ENCODE results near the gene CACNG6. TPM values are rescaled to one million over a fixed set of nuclear protein-coding genes. Genes with fewer than 3 reads are reported as not detected.

The CACNG6 gene
- total RNA-seq, 1 donor from 2014 or later: not detected

GRCh38 chr19:53978975-53979801, 12.2 kb upstream of the CACNG6 start:
- intact Hi-C loops (cut with micrococcal nuclease): no loop called here
- peaks cover 7% of the 10 kb centered on the region for H3K4me1 Mint-ChIP-seq (ENCODE audit: low read depth)
- peaks cover 6% of the 10 kb centered on the region for H3K36me3 Mint-ChIP-seq (ENCODE audit: low read depth)
- peak overlapping the region; percentile 31 for H3K4me3 Mint-ChIP-seq
- H3K27me3 Mint-ChIP-seq (ENCODE audit: insufficient read depth): peaks cover 38% of the 10 kb centered on the region
- H3K27ac Mint-ChIP-seq: peak overlapping the region; percentile 3
- H3K9me3 Mint-ChIP-seq: peaks cover 8% of the 10 kb centered on the region
- no peak for DNase-seq (ENCODE audit: low spot score)

- Mint-ChIP-seq H3K36me3 (ENCODE audit: low read depth) (peaks cover 6% of the 10 kb centered on the region), H3K9me3 (peaks cover 8% of the 10 kb centered on the region), H3K4me1 (ENCODE audit: low read depth) (peaks cover 7% of the 10 kb centered on the region)
Measured at GRCh38 chr19:53980539-53981375, 10.7 kb upstream of the CACNG6 start.

GRCh38 chr19:53981376-53981951, 10.0 kb upstream of the CACNG6 start:
- Mint-ChIP-seq H3K27ac (no peak overlapping the region), H3K9me3 (peaks cover 8% of the 10 kb centered on the region), H3K36me3 (ENCODE audit: low read depth) (peaks cover 6% of the 10 kb centered on the region), H3K4me3 (no peak overlapping the region), H3K27me3 (ENCODE audit: insufficient read depth) (peaks cover 35% of the 10 kb centered on the region), H3K4me1 (ENCODE audit: low read depth) (peaks cover 7% of the 10 kb centered on the region)
- DNase-seq (ENCODE audit: low spot score): no peak
- intact Hi-C loops (cut with micrococcal nuclease): no loop called here

More at GRCh38 chr19:53980539-53981375, 10.7 kb upstream of the CACNG6 start:
- H3K4me3 Mint-ChIP-seq: no peak overlapping the region
- DNase-seq (ENCODE audit: low spot score): no peak
- no peak overlapping the region for H3K27ac Mint-ChIP-seq
- intact Hi-C loops (cut with micrococcal nuclease): no loop called here
- peaks cover 38% of the 10 kb centered on the region for H3K27me3 Mint-ChIP-seq (ENCODE audit: insufficient read depth)

DNA sequence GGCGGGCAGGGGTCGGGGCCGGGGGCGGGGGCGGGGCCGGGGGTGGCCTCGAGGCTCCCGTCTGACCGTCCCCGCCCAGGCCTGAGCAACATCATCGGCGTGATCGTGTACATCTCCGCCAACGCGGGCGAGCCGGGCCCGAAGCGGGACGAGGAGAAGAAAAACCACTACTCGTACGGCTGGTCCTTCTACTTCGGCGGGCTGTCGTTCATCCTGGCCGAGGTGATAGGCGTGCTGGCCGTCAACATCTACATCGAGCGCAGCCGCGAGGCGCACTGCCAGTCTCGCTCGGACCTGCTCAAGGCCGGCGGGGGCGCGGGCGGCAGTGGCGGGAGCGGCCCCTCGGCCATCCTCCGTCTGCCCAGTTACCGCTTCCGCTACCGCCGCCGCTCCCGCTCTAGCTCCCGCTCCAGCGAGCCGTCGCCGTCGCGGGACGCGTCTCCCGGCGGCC, 9.4 kb upstream of the CACNG6 start:
- no peak for DNase-seq (ENCODE audit: low spot score)
- no peak overlapping the region for H3K4me3 Mint-ChIP-seq
- H3K4me1 Mint-ChIP-seq (ENCODE audit: low read depth): peaks cover 7% of the 10 kb centered on the region
- H3K36me3 Mint-ChIP-seq (ENCODE audit: low read depth): peaks cover 6% of the 10 kb centered on the region
- no peak overlapping the region for H3K27ac Mint-ChIP-seq
- intact Hi-C loops (cut with micrococcal nuclease): no loop called here
- H3K27me3 Mint-ChIP-seq (ENCODE audit: insufficient read depth): peaks cover 34% of the 10 kb centered on the region
- peaks cover 8% of the 10 kb centered on the region for H3K9me3 Mint-ChIP-seq

DNA sequence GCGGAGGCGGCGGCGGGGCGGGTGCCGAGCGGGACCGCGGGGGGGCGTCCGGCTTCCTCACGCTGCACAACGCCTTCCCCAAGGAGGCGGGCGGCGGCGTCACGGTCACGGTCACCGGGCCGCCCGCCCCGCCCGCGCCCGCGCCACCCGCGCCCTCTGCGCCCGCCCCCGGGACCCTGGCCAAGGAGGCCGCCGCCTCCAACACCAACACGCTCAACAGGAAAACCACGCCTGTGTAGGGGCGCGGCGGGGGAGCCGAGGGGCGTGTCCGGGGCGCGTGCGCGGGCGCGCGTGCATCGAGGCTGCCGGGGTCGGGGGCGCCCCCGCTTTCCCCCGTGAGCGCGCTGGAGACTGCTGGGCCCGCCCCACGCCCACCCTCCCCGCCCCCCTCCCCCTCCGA, 8.8 kb upstream of the CACNG6 start:
- Mint-ChIP-seq H3K4me3 (no peak overlapping the region), H3K4me1 (ENCODE audit: low read depth) (peaks cover 7% of the 10 kb centered on the region), H3K27ac (no peak overlapping the region), H3K9me3 (peaks cover 8% of the 10 kb centered on the region), H3K36me3 (ENCODE audit: low read depth) (peaks cover 6% of the 10 kb centered on the region), H3K27me3 (ENCODE audit: insufficient read depth) (peaks cover 32% of the 10 kb centered on the region)
- intact Hi-C loops (cut with micrococcal nuclease): no loop called here
- no peak for DNase-seq (ENCODE audit: low spot score)

DNA sequence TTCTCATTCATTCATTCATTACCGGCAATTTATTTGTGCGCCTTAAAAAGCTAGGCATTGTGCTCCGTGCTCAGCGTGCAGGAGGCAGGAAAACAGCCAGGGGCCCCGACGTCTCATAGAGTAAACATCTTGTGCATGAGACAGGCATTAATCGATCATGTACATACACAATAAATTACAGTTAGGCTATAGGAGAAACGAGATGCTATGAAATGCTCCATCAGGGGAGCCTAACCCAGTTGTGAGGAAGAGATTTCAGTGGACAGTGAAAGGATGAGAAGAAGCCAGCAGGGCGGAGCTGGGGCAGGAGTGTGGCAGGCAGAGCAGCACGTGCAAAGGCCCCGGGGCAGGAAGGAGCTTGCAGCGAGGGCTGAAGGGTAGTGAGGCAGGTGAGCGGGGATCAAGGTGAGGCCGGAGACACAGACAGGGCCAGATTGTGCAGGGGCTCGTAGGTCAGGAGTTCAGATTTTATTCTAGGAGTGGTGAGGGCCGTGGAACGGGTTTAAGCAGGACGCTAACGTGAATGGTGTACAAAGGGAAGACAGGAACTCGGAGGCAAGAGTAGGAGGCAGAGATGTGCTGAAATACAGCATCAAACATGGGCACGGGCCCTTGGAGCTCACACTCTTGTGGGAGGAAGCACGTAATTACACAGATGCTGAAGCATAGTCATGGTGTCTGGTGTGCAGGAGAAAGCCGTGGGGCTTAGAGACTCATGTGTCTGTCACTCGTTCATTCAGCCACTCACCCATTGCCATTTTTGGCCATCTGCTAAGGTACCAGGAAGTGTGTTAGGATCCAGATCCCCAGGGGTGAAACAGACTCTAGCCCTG, 7.8 kb upstream of the CACNG6 start:
- peaks cover 6% of the 10 kb centered on the region for H3K36me3 Mint-ChIP-seq (ENCODE audit: low read depth)
- intact Hi-C loops (cut with micrococcal nuclease): no loop called here

GRCh38 chr19:53985863-53986262, 5.6 kb upstream of the CACNG6 start:
- no peaks in the 10 kb centered on the region for H3K4me1 Mint-ChIP-seq (ENCODE audit: low read depth)
- DNase-seq (ENCODE audit: low spot score): no peak
- no peaks in the 10 kb centered on the region for H3K36me3 Mint-ChIP-seq (ENCODE audit: low read depth)
- no peak overlapping the region for H3K27ac Mint-ChIP-seq
- H3K9me3 Mint-ChIP-seq: peaks cover 1% of the 10 kb centered on the region
- H3K4me3 Mint-ChIP-seq: no peak overlapping the region
- intact Hi-C loops (cut with micrococcal nuclease): no loop called here
- peaks cover 6% of the 10 kb centered on the region for H3K27me3 Mint-ChIP-seq (ENCODE audit: insufficient read depth)

More for the DNA sequence above, 7.8 kb upstream of the CACNG6 start:
- Mint-ChIP-seq H3K27ac (no peak overlapping the region), H3K9me3 (peaks cover 8% of the 10 kb centered on the region), H3K4me1 (ENCODE audit: low read depth) (peaks cover 7% of the 10 kb centered on the region), H3K27me3 (ENCODE audit: insufficient read depth) (peaks cover 26% of the 10 kb centered on the region), H3K4me3 (no peak overlapping the region)
- no peak for DNase-seq (ENCODE audit: low spot score)

GRCh38 chr19:53988981-53989380, 2.5 kb upstream of the CACNG6 start:
- Mint-ChIP-seq H3K4me1 (ENCODE audit: low read depth) (no peaks in the 10 kb centered on the region), H3K27me3 (ENCODE audit: insufficient read depth) (peaks cover 12% of the 10 kb centered on the region), H3K36me3 (ENCODE audit: low read depth) (no peaks in the 10 kb centered on the region), H3K9me3 (no peaks in the 10 kb centered on the region), H3K4me3 (no peak overlapping the region), H3K27ac (no peak overlapping the region)
- intact Hi-C loops (cut with micrococcal nuclease): no loop called here
- no peak for DNase-seq (ENCODE audit: low spot score)

DNA sequence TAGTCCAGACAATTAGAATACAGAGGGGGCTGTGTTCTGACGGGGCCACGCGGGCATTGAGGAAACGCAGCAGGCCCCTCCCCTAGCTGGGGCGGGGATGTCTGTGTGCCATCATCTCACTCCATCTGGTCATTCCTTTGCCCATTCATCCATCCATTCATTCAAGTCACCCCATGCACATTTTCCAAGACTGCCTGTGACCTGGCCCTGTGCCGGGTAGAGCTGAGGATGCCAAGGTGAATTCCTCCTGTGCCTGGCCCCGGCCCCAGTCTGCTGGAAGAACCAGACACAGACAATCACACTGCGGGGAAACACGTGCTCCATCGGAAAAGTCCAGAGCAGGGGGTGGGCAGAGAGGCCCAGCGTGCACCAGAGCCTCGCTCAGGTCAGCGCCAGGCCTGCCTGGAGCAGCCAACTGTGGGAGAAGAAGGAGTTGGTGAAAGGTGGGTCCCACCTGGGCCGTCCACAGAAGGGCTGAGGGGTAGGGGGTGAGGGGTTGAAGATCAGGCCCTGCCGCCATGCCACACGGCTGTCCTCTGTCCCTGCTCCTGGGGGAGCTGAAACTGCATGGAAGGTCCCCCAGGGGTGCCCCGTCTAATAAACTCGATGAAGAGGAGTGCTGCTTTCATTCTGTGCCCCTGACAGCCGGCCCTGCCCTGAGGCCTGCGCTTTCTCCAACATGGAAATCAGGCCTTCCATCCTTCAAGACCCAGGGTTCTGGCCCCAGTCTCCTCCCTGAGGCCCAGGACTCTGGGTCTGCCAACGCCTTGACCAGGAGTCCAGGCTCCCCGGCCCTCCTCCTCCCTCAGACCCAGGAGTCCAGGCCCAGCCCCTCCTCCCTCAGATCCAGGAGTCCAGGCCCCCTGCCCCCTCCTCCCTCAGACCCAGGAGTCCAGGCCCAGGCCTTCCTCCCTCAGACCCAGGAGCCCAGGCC, 1.6 kb upstream of the CACNG6 start:
- no peaks in the 10 kb centered on the region for H3K9me3 Mint-ChIP-seq
- no peak overlapping the region for H3K4me3 Mint-ChIP-seq
- intact Hi-C loops (cut with micrococcal nuclease): no loop called here
- H3K36me3 Mint-ChIP-seq (ENCODE audit: low read depth): no peaks in the 10 kb centered on the region
- no peak for DNase-seq (ENCODE audit: low spot score)
- no peak overlapping the region for H3K27ac Mint-ChIP-seq
- peaks cover 12% of the 10 kb centered on the region for H3K27me3 Mint-ChIP-seq (ENCODE audit: insufficient read depth)
- H3K4me1 Mint-ChIP-seq (ENCODE audit: low read depth): no peaks in the 10 kb centered on the region

DNA sequence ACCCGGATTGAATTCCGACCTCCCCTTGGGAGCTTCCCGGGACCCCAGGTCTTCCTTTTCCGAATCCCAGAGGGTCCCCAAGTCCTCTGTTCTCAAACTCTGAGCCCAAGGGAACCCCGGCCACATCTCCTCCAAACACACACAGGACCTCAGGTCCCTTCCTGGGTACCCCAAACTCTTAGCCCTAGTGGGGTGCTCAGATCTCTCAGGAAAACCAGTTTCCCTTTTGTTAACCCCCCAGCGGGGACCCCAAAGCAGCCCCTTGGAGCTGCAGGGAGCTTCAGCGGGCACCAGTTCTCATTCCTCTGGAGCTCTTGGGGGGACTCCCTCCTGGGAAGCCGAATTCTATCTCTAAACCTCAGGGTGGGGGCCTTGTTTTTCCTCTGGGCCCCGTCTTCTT, 774 bp downstream of the CACNG6 start:
- intact Hi-C loops (cut with micrococcal nuclease): no loop called here
- H3K27me3 Mint-ChIP-seq (ENCODE audit: insufficient read depth): peaks cover 12% of the 10 kb centered on the region
- no peak overlapping the region for H3K27ac Mint-ChIP-seq
- H3K36me3 Mint-ChIP-seq (ENCODE audit: low read depth): no peaks in the 10 kb centered on the region
- no peaks in the 10 kb centered on the region for H3K4me1 Mint-ChIP-seq (ENCODE audit: low read depth)
- H3K9me3 Mint-ChIP-seq: no peaks in the 10 kb centered on the region
- no peak overlapping the region for H3K4me3 Mint-ChIP-seq
- no peak for DNase-seq (ENCODE audit: low spot score)

GRCh38 chr19:53992815-53993214, 1.4 kb downstream of the CACNG6 start:
- no peak overlapping the region for H3K27ac Mint-ChIP-seq
- H3K4me1 Mint-ChIP-seq (ENCODE audit: low read depth): no peaks in the 10 kb centered on the region
- no peaks in the 10 kb centered on the region for H3K36me3 Mint-ChIP-seq (ENCODE audit: low read depth)
- H3K9me3 Mint-ChIP-seq: no peaks in the 10 kb centered on the region
- DNase-seq (ENCODE audit: low spot score): no peak
- H3K27me3 Mint-ChIP-seq (ENCODE audit: insufficient read depth): peaks cover 12% of the 10 kb centered on the region
- intact Hi-C loops (cut with micrococcal nuclease): no loop called here
- H3K4me3 Mint-ChIP-seq: no peak overlapping the region
